ENCODE data around the gene ASF1A.

DNA sequence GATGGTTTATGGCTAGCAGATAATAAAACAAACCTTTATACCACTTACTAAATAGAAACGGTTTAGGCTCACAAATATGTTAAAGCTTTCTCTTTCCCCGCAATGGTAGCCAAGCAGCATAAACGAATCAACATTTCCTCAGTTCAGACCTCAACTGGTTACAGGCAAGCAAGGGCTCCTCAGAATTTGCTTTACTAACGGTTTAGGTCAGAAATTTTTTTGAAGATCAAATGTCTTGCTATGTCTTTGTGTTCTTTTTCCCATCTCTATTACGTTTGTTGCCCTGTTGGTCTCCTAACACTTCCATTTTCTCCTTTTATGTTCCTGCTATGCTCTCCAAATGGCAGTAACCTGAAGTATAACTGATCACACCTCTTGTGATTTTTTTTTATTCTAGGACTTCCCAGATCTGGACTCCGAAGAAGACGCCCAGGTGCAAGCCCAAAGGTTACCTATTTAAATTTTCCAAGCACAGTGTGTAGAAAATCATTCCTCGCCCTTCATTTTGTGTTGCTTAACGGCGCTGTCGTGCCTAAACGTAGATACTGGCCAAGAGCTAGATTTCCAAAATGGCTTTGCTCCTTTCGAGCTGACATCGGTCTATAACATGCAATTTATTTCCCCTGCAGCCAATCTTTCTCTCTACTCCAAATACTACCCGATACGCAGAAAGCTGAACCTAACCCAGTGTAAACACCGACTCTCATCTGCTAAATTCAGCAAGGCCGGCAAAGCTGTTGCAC is 717 bp upstream of the ASF1A start:
- TF ChIP-seq POLR2A (IDR thresholded peaks at IDR 0.05; ENCODE audit: low read length) (no peak), GATA1 (IDR thresholded peaks at IDR 0.05; ENCODE audit: low read depth, low read length) (no peak)

Data from erythroblast (primary cell).